Measurements from ENCODE around the gene MRAP2. TPM values are rescaled to one million over a fixed set of nuclear protein-coding genes. Genes with fewer than 3 reads are reported as not detected.

Gene MRAP2
- total and polyA plus RNA-seq, 2 donors (not counting 3 experiments of a cell fraction or from before 2014, with no cell fraction given), result 5.8 to 8.6 TPM

DNA sequence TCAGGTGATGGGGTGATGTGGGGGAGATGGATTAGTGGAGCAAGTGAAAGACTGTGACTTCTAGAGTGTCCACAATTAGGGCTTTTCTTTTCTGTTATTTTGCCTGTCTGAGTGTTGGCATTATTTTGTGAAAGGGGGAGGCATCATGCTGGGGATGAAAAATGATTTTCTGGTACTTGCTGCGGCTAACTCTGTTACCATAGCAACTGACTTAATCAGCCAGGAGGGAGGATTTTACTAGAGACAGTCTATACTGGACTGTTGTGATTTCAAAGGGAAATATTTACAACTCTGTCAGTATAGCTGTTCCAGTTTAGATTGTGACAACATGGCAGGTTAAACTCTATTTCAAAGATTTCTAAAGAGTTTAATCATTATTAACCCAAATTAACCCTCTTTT is 30.4 kb upstream of the MRAP2 start:
- Histone ChIP-seq H3K4me2 (ENCODE audit: insufficient read depth, low read length) (no peak overlapping the region), H3K9me1 (replicated peaks; ENCODE audit: control insufficient read depth, extremely low read depth, insufficient read depth, low read length) (no peaks in the 10 kb centered on the region), H3K27me3 (ENCODE audit: control insufficient read depth in 2 of 2, insufficient read depth in 2 of 2, low read length in 2 of 2) (peaks cover 0 to 2% of the 10 kb centered on the region in 2 experiments), H3K36me3 (ENCODE audit: control insufficient read depth in 2 of 2, extremely low read depth in 1 of 2, insufficient read depth in 2 of 2, low read length in 2 of 2) (no peaks in the 10 kb centered on the region), H2AFZ (ENCODE audit: low read depth, low read length) (no peak overlapping the region), H3K4me3 (replicated peaks in 1 of 3; ENCODE audit: insufficient read depth in 1 of 3, low read depth in 1 of 3, low read length in 3 of 3) (no peak overlapping the region), H3K9ac (replicated peaks; ENCODE audit: extremely low read depth, insufficient read depth, low read length) (no peak overlapping the region), H4K20me1 (replicated peaks; ENCODE audit: control insufficient read depth, extremely low read depth, insufficient read depth, low read length) (no peaks in the 10 kb centered on the region), H3K4me1 (ENCODE audit: control insufficient read depth, extremely low read depth, insufficient read depth, low read length) (no peaks in the 10 kb centered on the region), H3K27ac (ENCODE audit: insufficient read depth, low read depth, low read length) (no peak overlapping the region), H3K9me3 (replicated peaks; ENCODE audit: control insufficient read depth, insufficient read depth, low read length) (no peaks in the 10 kb centered on the region), H3K79me2 (ENCODE audit: control insufficient read depth, insufficient read depth, low read length) (no peaks in the 10 kb centered on the region)
- dilution Hi-C loops (cut with MboI; ENCODE audit: extremely low pct_ligation_motif_present, low sequenced_read_pairs), result no loop called here
- DNase-seq (ENCODE audit: low read depth, low spot score) (no peak), FAIRE-seq (no peak)
- no TSS peak for BruUV-seq (replicated peaks)
- TF ChIP-seq JUN (IDR thresholded peaks at IDR 0.05; ENCODE audit: borderline replicate concordance, insufficient read depth, insufficient read length, low read depth), result no peak
- no peak for TF ChIP-seq GATA2 (IDR thresholded peaks at IDR 0.05; ENCODE audit: insufficient read depth, insufficient read length, low read depth, low read length)
- TF ChIP-seq FOS (IDR thresholded peaks at IDR 0.05; ENCODE audit: borderline replicate concordance, insufficient read depth, low read length), result no peak
- no peak for TF ChIP-seq POLR2A (IDR thresholded peaks at IDR 0.05; ENCODE audit: low read depth, low read length)
- TF ChIP-seq POLR2AphosphoS5 (IDR thresholded peaks at IDR 0.05; ENCODE audit: insufficient read depth, low read depth, low read length), result no peak
- TF ChIP-seq, protein P1, sequence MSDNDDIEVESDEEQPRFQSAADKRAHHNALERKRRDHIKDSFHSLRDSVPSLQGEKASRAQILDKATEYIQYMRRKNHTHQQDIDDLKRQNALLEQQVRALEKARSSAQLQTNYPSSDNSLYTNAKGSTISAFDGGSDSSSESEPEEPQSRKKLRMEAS (IDR thresholded peaks at IDR 0.05; ENCODE audit: insufficient read depth, insufficient read length), result no peak
- TF ChIP-seq, protein P2, sequence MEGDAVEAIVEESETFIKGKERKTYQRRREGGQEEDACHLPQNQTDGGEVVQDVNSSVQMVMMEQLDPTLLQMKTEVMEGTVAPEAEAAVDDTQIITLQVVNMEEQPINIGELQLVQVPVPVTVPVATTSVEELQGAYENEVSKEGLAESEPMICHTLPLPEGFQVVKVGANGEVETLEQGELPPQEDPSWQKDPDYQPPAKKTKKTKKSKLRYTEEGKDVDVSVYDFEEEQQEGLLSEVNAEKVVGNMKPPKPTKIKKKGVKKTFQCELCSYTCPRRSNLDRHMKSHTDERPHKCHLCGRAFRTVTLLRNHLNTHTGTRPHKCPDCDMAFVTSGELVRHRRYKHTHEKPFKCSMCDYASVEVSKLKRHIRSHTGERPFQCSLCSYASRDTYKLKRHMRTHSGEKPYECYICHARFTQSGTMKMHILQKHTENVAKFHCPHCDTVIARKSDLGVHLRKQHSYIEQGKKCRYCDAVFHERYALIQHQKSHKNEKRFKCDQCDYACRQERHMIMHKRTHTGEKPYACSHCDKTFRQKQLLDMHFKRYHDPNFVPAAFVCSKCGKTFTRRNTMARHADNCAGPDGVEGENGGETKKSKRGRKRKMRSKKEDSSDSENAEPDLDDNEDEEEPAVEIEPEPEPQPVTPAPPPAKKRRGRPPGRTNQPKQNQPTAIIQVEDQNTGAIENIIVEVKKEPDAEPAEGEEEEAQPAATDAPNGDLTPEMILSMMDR (IDR thresholded peaks at IDR 0.05; ENCODE audit: extremely low read depth in 1 of 2, insufficient read depth in 1 of 2, low read depth in 1 of 2, low read length in 2 of 2), result no peak
- TF ChIP-seq MYC (IDR thresholded peaks at IDR 0.05; ENCODE audit: low read depth, low read length), result no peak
- no peak for TF ChIP-seq EZH2 (IDR thresholded peaks at IDR 0.05; ENCODE audit: borderline replicate concordance, low read depth, low read length, severe bottlenecking)
- intact Hi-C loops (cut with micrococcal nuclease), result no loop called here
- POLR2A ChIA-PET, result no interaction called here
- CTCF ChIA-PET, result no interaction called here
